Measurements from ENCODE around the gene IL1R2. TPM values are rescaled to one million over a fixed set of nuclear protein-coding genes. Genes with fewer than 3 reads are reported as not detected.

The IL1R2 gene
- total and polyA plus RNA-seq, 2 experiments from 2014 or later, result not detected

DNA sequence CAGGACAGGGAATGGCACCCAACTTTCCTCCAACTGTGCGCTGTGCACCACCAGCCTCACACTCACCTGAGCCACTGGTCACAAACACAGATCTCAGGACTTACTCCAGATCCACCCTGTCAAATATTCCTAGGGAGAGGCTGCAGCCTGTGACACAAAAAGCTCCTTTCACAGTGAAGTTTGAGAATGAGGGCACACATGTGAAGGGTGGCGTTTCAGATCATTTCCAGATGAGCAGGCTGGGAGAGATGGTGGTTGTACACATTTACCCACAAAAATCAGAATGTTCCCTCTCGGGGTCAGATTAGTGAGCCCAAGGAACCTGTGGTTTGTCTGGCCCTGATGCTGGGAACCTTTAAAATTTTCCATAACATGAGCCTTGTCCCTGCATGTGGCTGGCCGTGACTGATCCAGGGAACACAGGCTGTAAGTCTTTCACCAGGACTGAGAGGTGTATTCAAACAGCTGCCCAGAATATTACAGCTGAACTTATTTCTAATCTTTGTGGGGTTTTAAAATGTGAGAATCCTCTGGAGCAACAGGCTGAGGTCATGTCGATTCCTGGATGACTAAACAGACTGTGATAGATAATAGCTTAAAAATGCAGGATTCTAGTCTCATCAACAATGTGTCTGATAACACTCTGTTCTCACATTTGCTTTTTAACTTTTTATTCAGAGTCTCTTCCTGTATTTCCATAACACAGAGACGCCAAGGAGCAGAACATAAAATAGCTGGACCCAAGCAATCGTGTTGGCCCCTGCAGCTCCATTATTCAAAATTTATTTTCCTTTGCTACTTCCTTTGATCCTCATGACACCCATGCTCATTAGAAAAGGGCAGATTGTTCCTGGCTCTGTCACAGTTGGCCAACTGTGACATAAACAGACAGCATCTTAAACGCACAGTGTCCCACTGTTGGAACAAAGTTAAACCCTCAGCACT is 35.5 kb downstream of the IL1R2 start (continued):
- TF ChIP-seq, protein P1, sequence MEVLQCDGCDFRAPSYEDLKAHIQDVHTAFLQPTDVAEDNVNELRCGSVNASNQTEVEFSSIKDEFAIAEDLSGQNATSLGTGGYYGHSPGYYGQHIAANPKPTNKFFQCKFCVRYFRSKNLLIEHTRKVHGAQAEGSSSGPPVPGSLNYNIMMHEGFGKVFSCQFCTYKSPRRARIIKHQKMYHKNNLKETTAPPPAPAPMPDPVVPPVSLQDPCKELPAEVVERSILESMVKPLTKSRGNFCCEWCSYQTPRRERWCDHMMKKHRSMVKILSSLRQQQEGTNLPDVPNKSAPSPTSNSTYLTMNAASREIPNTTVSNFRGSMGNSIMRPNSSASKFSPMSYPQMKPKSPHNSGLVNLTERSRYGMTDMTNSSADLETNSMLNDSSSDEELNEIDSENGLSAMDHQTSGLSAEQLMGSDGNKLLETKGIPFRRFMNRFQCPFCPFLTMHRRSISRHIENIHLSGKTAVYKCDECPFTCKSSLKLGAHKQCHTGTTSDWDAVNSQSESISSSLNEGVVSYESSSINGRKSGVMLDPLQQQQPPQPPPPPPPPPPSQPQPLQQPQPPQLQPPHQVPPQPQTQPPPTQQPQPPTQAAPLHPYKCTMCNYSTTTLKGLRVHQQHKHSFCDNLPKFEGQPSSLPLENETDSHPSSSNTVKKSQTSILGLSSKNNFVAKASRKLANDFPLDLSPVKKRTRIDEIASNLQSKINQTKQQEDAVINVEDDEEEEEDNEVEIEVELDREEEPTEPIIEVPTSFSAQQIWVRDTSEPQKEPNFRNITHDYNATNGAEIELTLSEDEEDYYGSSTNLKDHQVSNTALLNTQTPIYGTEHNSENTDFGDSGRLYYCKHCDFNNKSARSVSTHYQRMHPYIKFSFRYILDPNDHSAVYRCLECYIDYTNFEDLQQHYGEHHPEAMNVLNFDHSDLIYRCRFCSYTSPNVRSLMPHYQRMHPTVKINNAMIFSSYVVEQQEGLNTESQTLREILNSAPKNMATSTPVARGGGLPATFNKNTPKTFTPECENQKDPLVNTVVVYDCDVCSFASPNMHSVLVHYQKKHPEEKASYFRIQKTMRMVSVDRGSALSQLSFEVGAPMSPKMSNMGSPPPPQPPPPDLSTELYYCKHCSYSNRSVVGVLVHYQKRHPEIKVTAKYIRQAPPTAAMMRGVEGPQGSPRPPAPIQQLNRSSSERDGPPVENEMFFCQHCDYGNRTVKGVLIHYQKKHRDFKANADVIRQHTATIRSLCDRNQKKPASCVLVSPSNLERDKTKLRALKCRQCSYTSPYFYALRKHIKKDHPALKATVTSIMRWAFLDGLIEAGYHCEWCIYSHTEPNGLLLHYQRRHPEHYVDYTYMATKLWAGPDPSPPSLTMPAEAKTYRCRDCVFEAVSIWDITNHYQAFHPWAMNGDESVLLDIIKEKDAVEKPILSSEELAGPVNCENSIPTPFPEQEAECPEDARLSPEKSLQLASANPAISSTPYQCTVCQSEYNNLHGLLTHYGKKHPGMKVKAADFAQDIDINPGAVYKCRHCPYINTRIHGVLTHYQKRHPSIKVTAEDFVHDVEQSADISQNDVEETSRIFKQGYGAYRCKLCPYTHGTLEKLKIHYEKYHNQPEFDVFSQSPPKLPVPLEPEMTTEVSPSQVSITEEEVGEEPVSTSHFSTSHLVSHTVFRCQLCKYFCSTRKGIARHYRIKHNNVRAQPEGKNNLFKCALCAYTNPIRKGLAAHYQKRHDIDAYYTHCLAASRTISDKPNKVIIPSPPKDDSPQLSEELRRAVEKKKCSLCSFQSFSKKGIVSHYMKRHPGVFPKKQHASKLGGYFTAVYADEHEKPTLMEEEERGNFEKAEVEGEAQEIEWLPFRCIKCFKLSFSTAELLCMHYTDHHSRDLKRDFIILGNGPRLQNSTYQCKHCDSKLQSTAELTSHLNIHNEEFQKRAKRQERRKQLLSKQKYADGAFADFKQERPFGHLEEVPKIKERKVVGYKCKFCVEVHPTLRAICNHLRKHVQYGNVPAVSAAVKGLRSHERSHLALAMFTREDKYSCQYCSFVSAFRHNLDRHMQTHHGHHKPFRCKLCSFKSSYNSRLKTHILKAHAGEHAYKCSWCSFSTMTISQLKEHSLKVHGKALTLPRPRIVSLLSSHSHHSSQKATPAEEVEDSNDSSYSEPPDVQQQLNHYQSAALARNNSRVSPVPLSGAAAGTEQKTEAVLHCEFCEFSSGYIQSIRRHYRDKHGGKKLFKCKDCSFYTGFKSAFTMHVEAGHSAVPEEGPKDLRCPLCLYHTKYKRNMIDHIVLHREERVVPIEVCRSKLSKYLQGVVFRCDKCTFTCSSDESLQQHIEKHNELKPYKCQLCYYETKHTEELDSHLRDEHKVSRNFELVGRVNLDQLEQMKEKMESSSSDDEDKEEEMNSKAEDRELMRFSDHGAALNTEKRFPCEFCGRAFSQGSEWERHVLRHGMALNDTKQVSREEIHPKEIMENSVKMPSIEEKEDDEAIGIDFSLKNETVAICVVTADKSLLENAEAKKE (CRISPR knock-in tag; IDR thresholded peaks at IDR 0.05), result no peak
- no peak for TF ChIP-seq JUNB (IDR thresholded peaks at IDR 0.05; ENCODE audit: unreplicated experiment)
- TF ChIP-seq, protein P2, sequence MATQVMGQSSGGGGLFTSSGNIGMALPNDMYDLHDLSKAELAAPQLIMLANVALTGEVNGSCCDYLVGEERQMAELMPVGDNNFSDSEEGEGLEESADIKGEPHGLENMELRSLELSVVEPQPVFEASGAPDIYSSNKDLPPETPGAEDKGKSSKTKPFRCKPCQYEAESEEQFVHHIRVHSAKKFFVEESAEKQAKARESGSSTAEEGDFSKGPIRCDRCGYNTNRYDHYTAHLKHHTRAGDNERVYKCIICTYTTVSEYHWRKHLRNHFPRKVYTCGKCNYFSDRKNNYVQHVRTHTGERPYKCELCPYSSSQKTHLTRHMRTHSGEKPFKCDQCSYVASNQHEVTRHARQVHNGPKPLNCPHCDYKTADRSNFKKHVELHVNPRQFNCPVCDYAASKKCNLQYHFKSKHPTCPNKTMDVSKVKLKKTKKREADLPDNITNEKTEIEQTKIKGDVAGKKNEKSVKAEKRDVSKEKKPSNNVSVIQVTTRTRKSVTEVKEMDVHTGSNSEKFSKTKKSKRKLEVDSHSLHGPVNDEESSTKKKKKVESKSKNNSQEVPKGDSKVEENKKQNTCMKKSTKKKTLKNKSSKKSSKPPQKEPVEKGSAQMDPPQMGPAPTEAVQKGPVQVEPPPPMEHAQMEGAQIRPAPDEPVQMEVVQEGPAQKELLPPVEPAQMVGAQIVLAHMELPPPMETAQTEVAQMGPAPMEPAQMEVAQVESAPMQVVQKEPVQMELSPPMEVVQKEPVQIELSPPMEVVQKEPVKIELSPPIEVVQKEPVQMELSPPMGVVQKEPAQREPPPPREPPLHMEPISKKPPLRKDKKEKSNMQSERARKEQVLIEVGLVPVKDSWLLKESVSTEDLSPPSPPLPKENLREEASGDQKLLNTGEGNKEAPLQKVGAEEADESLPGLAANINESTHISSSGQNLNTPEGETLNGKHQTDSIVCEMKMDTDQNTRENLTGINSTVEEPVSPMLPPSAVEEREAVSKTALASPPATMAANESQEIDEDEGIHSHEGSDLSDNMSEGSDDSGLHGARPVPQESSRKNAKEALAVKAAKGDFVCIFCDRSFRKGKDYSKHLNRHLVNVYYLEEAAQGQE (IDR thresholded peaks at IDR 0.05; ENCODE audit: unreplicated experiment), result no peak
- no peak for TF ChIP-seq EZH2 (IDR thresholded peaks at IDR 0.05; ENCODE audit: low read depth, unreplicated experiment)
- TF ChIP-seq NANOG (IDR thresholded peaks at IDR 0.05; ENCODE audit: borderline replicate concordance), result no peak
- no peak for TF ChIP-seq STAT1 (IDR thresholded peaks at IDR 0.05; ENCODE audit: unreplicated experiment)

Data from GM23338 (cell line).